Glomerular visceral epithelial cell (primary cell): ENCODE data around the gene SEMA4C.
"Not testable (repeated sequence)": the region's sequence is repeated elsewhere in the genome, so short reads cannot be mapped to it uniquely, and the experiment has no call there.

ENCODE experiments used
- DNase-seq: peaks from one replicate; pipeline ENCODE4 v3.0.0-alpha.2; 2016; ENCODE audit errors: extremely low spot score

The SEMA4C gene

GRCh38 chr2:96866986-96867755, 2.7 kb downstream of the SEMA4C start:
- no peak for DNase-seq

- DNase-seq: no peak
These were observed 3.3 kb downstream of the SEMA4C start for GRCh38 chr2:96866586-96866985.

- DNase-seq: no peak
These were observed 3.7 kb downstream of the SEMA4C start for GRCh38 chr2:96866149-96866548.

- DNase-seq: no peak
These were observed 4.2 kb downstream of the SEMA4C start for GRCh38 chr2:96865654-96866053.

GRCh38 chr2:96864343-96865091, 5.4 kb downstream of the SEMA4C start:
- DNase-seq: no peak

GRCh38 chr2:96863575-96864342, 6.1 kb downstream of the SEMA4C start:
- no peak for DNase-seq

- not testable (repeated sequence) for DNase-seq
These were observed 6.8 kb downstream of the SEMA4C start for GRCh38 chr2:96863056-96863455.

- no peak for DNase-seq
These were observed 8.8 kb downstream of the SEMA4C start for GRCh38 chr2:96861074-96861473.

- no peak for DNase-seq
These were observed 9.5 kb downstream of the SEMA4C start for GRCh38 chr2:96860065-96861029.

- no peak for DNase-seq
These were observed 10.2 kb downstream of the SEMA4C start for GRCh38 chr2:96859681-96860064.

- DNase-seq: no peak
These were observed 10.7 kb downstream of the SEMA4C start for GRCh38 chr2:96859099-96859649.

GRCh38 chr2:96857667-96858372, 12.1 kb downstream of the SEMA4C start, which contains the start of gene ANKRD39:
Gene ANKRD39 (minus strand): TSS chr2:96858016. CDS start chr2:96857987, 29 bp downstream.
- peak; percentile 100 for DNase-seq

GRCh38 chr2:96856776-96857666, 12.9 kb downstream of the SEMA4C start:
- peak; percentile 42 for DNase-seq

GRCh38 chr2:96853321-96853720, 16.6 kb downstream of the SEMA4C start:
- no peak for DNase-seq

- DNase-seq: no peak
These were observed 17.2 kb downstream of the SEMA4C start for GRCh38 chr2:96852667-96853066.

GRCh38 chr2:96848264-96848663, 21.6 kb downstream of the SEMA4C start:
- DNase-seq: no peak

GRCh38 chr2:96847586-96847985, 22.3 kb downstream of the SEMA4C start:
- no peak for DNase-seq

- DNase-seq: no peak
These were observed 23.1 kb downstream of the SEMA4C start for GRCh38 chr2:96846825-96847224.

- no peak for DNase-seq
These were observed 25.5 kb downstream of the SEMA4C start for GRCh38 chr2:96844405-96844808.
